ENCODE data around the gene SLC35B1. TPM values are rescaled to one million over a fixed set of nuclear protein-coding genes. Genes with fewer than 3 reads are reported as not detected.

Gene SLC35B1
- total and polyA plus RNA-seq, 10 of the 15 experiments (the other 5 are each of a cell fraction or from before 2014, with no cell fraction given) = 40.0 to 113 (median 51.6) TPM

DNA sequence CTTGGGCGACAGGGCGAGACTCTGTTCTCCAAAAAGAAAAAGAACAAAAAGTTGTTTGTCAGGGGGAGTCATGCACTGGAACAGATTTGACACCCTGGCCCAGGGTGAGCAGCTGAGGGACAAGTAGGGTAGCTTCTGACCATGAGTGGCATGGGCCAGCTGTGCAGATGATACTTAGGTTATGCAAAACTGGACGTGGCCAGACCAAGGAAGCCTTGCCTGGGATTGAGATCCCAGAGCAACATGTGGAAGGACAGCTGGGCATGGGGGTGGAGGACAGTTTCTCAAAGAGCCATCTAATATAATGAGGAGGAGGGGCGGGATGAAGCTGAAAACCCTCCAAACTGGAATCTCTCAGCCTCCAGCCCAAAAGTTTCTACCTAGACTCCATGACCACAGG is 19.6 kb upstream of the SLC35B1 start:
- Histone ChIP-seq H3K9me3 (replicated peaks; ENCODE audit: control insufficient read depth, insufficient read depth, low read length) (no peaks in the 10 kb centered on the region; the same call in 2 of the 3 replicates), H3K9ac (ENCODE audit: control insufficient read depth, insufficient read depth, low read length) (no peak overlapping the region), H2AFZ (ENCODE audit: control insufficient read depth, low read depth, low read length) (no peak overlapping the region), H4K20me1 (ENCODE audit: control insufficient read depth, insufficient read depth) (no peaks in the 10 kb centered on the region; the same call in 1 of the 2 replicates), H3K4me3 (no peak overlapping the region), H3K27ac (ENCODE audit: control insufficient read depth, insufficient read depth) (no peak overlapping the region), H3K27me3 (replicated peaks in 1 of 2; ENCODE audit: control insufficient read depth in 2 of 2, insufficient read depth in 2 of 2, low read length in 1 of 2) (no peaks in the 10 kb centered on the region), H3K4me1 (ENCODE audit: control insufficient read depth, insufficient read depth, low read length) (peaks cover 5% of the 10 kb centered on the region), H3K79me2 (ENCODE audit: control insufficient read depth, insufficient read depth, low read length) (no peaks in the 10 kb centered on the region), H3K36me3 (ENCODE audit: control insufficient read depth in 2 of 2, insufficient read depth in 2 of 2, low read length in 1 of 2) (peaks cover 0 to 12% of the 10 kb centered on the region in 2 experiments; a peak in 2 of 4 replicates), H3K4me2 (ENCODE audit: control insufficient read depth, insufficient read depth) (no peak overlapping the region)
- BruUV-seq (replicated peaks) = no TSS peak
- WGBS (ENCODE audit: insufficient coverage, insufficient replicate concordance, low lambda C conversion rate, missing lambda C conversion rate) = 81% methylated on average over 4 of the region's 4 CpGs
- CTCF ChIA-PET = interaction anchor here (0.7 to 1.8 kb wide), 2 partner anchors 24 to 52 kb away, joined by 3 to 5 read pairs; no protein-coding TSS in a partner anchor
- in situ Hi-C loops (cut with MboI) = no loop called here
- no peak for DNase-seq (ENCODE audit: low read depth, low spot score)
- SMC1A ChIA-PET (ENCODE audit: uncharacterized antibody, unreplicated experiment) = interaction anchor here (0.6 to 1.0 kb wide), 2 partner anchors 14 to 21 kb away, joined by 3 read pairs; no protein-coding TSS in a partner anchor
- POLR2A ChIA-PET = no interaction called here
- RAD21 ChIA-PET (ENCODE audit: unreplicated experiment) = interaction anchor here (1.5 kb wide), 1 partner anchor 52 kb away, joined by 3 read pairs; no protein-coding TSS in a partner anchor
- no peak for ATAC-seq
- intact Hi-C loops (cut with micrococcal nuclease; ENCODE audit: unreplicated experiment) = no loop called here
- no peak for TF ChIP-seq NFXL1 (IDR thresholded peaks at IDR 0.05; ENCODE audit: borderline replicate concordance)
- TF ChIP-seq BACH1 (IDR thresholded peaks at IDR 0.05; ENCODE audit: borderline replicate concordance) = no peak
- no peak for TF ChIP-seq IRF5 (IDR thresholded peaks at IDR 0.05; ENCODE audit: borderline replicate concordance)
- no peak for TF ChIP-seq SREBF2 (IDR thresholded peaks at IDR 0.05; ENCODE audit: low read length)
- no peak for TF ChIP-seq TCF12 (IDR thresholded peaks at IDR 0.05; ENCODE audit: low read depth, low read length)
- TF ChIP-seq EZH2 (IDR thresholded peaks at IDR 0.05; ENCODE audit: borderline replicate concordance, control insufficient read depth, low read depth, low read length) = no peak
- TF ChIP-seq YBX1 (IDR thresholded peaks at IDR 0.05) = no peak
- no peak for TF ChIP-seq KAT2A (conservative IDR thresholded peaks at IDR 0.05; ENCODE audit: control insufficient read depth, low read depth, low read length)
- TF ChIP-seq NR2C1 (IDR thresholded peaks at IDR 0.05) = no peak
- TF ChIP-seq SP1 (IDR thresholded peaks at IDR 0.05; ENCODE audit: low read depth, low read length) = no peak
- FAIRE-seq = no peak
